DOHH2 (cell line): ENCODE measurements around the gene RBMX2.

Source experiments
- EZH2phosphoT487 ChIP-seq: fragments of 200-600 bp; sonication (generic); IDR thresholded peaks from 2 replicates; pipeline ENCODE4 v1.6.1; 2017; ENCODE audit warnings: borderline replicate concordance, mild to moderate bottlenecking, antibody characterized with exemption, low read length, moderate library complexity, mixed read lengths
- TF ChIP-seq, protein P1 (sequence below): fragments of 200-600 bp; sonication (generic); IDR thresholded peaks from one replicate; pipeline ENCODE4 v1.5.1; 2014; ENCODE audit warnings: antibody characterized with exemption, mild to moderate bottlenecking, low read depth, low read length; ENCODE audit not compliant: poor library complexity, severe bottlenecking

DNA sequence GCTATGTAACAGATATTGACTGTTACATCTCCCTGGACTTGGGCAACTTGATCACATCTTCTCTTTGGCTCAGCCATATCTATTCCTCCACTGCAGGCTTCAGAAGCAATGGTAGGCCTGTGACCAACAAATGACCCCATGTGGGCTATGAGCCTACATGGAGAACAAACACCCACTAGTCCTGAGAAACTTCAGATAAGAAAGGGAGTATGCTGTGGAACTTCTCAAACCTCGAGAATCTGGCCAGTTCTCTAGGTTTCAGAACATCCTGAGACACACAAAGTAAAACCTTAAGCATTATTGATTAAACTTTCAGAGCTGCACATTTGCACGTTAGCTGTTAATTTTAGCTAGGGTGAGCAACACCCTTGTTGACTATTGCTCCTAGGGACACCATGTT is 16.3 kb downstream of the RBMX2 start:
- TF ChIP-seq, protein P1, sequence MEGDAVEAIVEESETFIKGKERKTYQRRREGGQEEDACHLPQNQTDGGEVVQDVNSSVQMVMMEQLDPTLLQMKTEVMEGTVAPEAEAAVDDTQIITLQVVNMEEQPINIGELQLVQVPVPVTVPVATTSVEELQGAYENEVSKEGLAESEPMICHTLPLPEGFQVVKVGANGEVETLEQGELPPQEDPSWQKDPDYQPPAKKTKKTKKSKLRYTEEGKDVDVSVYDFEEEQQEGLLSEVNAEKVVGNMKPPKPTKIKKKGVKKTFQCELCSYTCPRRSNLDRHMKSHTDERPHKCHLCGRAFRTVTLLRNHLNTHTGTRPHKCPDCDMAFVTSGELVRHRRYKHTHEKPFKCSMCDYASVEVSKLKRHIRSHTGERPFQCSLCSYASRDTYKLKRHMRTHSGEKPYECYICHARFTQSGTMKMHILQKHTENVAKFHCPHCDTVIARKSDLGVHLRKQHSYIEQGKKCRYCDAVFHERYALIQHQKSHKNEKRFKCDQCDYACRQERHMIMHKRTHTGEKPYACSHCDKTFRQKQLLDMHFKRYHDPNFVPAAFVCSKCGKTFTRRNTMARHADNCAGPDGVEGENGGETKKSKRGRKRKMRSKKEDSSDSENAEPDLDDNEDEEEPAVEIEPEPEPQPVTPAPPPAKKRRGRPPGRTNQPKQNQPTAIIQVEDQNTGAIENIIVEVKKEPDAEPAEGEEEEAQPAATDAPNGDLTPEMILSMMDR: no peak
- no peak for TF ChIP-seq EZH2phosphoT487
